ENCODE data around the gene RBM20. TPM values are rescaled to one million over a fixed set of nuclear protein-coding genes. Genes with fewer than 3 reads are reported as not detected.

RBM20 gene
- polyA plus RNA-seq, 3 donors, result not detected

DNA sequence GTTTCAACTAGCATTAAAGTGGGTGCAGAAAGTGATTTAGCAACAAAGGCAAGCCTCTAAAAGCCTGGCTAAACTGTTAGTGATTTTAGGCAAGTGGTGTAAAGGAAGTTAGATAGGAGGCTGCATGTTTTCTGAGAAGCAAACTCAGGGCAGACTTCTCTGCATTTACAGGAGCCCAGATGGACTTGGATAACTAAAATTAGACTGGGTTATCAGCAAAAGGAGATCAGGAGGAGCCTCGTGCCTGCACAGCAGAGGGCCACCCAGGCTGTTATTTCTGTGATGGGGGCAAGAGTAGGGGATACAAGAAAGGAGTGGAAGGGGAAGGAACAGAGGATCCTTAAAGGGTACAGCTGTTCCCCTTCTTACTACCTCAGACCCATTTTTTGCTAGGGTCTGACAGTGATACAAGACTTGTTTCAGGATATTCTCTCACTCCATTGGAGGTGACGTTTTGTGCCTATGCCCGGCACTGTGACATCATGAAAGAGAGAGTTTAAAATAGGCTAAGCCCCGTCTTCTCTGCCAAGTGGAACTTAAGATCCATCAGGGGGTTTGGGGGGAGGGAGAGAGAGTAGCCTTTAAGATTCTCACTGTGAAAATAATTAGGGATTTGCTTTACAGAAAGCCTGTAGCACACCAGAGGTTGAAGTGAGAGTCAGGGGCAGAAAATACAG lies 178.0 kb downstream of the RBM20 start:
- TF ChIP-seq, protein P1, sequence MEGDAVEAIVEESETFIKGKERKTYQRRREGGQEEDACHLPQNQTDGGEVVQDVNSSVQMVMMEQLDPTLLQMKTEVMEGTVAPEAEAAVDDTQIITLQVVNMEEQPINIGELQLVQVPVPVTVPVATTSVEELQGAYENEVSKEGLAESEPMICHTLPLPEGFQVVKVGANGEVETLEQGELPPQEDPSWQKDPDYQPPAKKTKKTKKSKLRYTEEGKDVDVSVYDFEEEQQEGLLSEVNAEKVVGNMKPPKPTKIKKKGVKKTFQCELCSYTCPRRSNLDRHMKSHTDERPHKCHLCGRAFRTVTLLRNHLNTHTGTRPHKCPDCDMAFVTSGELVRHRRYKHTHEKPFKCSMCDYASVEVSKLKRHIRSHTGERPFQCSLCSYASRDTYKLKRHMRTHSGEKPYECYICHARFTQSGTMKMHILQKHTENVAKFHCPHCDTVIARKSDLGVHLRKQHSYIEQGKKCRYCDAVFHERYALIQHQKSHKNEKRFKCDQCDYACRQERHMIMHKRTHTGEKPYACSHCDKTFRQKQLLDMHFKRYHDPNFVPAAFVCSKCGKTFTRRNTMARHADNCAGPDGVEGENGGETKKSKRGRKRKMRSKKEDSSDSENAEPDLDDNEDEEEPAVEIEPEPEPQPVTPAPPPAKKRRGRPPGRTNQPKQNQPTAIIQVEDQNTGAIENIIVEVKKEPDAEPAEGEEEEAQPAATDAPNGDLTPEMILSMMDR (IDR thresholded peaks at IDR 0.05), result no peak
- Histone ChIP-seq H3K36me3 (replicated peaks in 1 of 2; ENCODE audit: control insufficient read depth in 1 of 2, insufficient read depth in 2 of 2, low read length in 2 of 2) (no peaks in the 10 kb centered on the region), H3K4me2 (replicated peaks; ENCODE audit: extremely low read depth, low read length, poor library complexity, severe bottlenecking) (no peak overlapping the region), H3K27ac (ENCODE audit: low read depth in 1 of 2, low read length in 2 of 2) (no peak overlapping the region), H3K4me3 (replicated peaks in 1 of 3; ENCODE audit: low read depth in 2 of 3, low read length in 3 of 3) (no peak overlapping the region), H3K9ac (ENCODE audit: insufficient read depth, low read length, poor library complexity, severe bottlenecking) (no peak overlapping the region), H3K4me1 (ENCODE audit: control insufficient read depth in 1 of 2, insufficient read depth in 2 of 2, low read length in 2 of 2) (no peaks in the 10 kb centered on the region), H4K20me1 (ENCODE audit: insufficient read depth, low read length) (no peaks in the 10 kb centered on the region), H2AFZ (ENCODE audit: insufficient read depth, low read depth, low read length, poor library complexity, severe bottlenecking) (peak overlapping the region; percentile 7), H3K27me3 (ENCODE audit: control insufficient read depth in 2 of 2, insufficient read depth in 2 of 2, low read length in 2 of 2) (no peaks in the 10 kb centered on the region), H3K79me2 (ENCODE audit: insufficient read depth, low read length) (no peaks in the 10 kb centered on the region), H3K9me3 (replicated peaks in 1 of 2; ENCODE audit: control insufficient read depth in 1 of 2, insufficient read depth in 1 of 2, low read length in 2 of 2) (no peaks in the 10 kb centered on the region)
- intact Hi-C loops (cut with micrococcal nuclease), result no loop called here
- Mint-ChIP-seq H3K27me3 (ENCODE audit: low read depth in 3 of 3) (peaks cover 0 to 3% (median 0%) of the 10 kb centered on the region in 3 donors), H3K36me3 (no peaks in the 10 kb centered on the region), H3K4me1 (peaks cover 5% of the 10 kb centered on the region), H3K9me3 (no peaks in the 10 kb centered on the region), H3K4me3 (no peak overlapping the region), H3K27ac (peak overlapping the region in 1 of 7 donors; percentile 37)
- DNase-seq, result no peak
- 53% methylated on average over 4 of the region's 4 CpGs for WGBS (ENCODE audit: insufficient coverage)

DNA sequence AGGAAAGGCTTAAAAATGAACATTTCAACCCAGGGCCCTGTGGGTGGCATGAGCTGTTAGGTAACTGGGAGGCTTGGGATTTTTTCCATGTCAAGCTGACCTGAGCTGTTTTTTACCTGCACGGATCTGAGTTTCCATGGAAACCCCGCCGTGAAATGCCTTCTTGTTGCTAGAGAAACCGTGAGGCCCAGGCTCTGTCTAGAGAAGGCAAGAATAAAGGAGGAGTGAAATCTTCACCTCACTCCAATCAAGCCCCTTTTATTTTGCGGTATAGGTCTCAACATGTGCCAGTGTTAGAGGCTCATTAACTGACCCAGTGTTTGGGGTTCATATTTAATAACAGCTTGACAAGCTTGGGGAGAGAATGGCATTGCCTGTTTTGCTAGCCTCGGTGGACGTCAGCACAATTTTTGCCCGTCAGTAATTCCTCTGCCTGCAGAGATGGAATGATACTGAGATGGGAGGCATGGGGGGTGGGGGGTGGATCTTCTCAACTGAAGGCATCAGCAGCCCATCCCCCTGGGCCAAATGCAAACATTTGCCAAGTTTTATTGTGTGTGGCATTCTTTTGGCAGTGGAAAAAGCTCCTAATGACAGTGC lies 178.7 kb downstream of the RBM20 start:
- no peak overlapping the region for H3K4me2 ChIP-seq (replicated peaks; ENCODE audit: extremely low read depth, low read length, poor library complexity, severe bottlenecking)
- H4K20me1 ChIP-seq (ENCODE audit: insufficient read depth, low read length), result no peaks in the 10 kb centered on the region
- Mint-ChIP-seq H3K36me3 (no peaks in the 10 kb centered on the region), H3K4me3 (no peak overlapping the region), H3K27me3 (ENCODE audit: low read depth in 3 of 3) (peaks cover 0 to 3% (median 0%) of the 10 kb centered on the region in 3 donors), H3K27ac (no peak overlapping the region), H3K9me3 (no peaks in the 10 kb centered on the region), H3K4me1 (no peaks in the 10 kb centered on the region)
- no peaks in the 10 kb centered on the region for H3K4me1 ChIP-seq (ENCODE audit: control insufficient read depth in 1 of 2, insufficient read depth in 2 of 2, low read length in 2 of 2)
- no peaks in the 10 kb centered on the region for H3K36me3 ChIP-seq (replicated peaks in 1 of 2; ENCODE audit: control insufficient read depth in 1 of 2, insufficient read depth in 2 of 2, low read length in 2 of 2)
- H3K27ac ChIP-seq (ENCODE audit: low read depth in 1 of 2, low read length in 2 of 2), result no peak overlapping the region
- DNase-seq, result no peak
- no peak overlapping the region for H2AFZ ChIP-seq (ENCODE audit: insufficient read depth, low read depth, low read length, poor library complexity, severe bottlenecking)
- intact Hi-C loops (cut with micrococcal nuclease), result no loop called here
- no peaks in the 10 kb centered on the region for H3K27me3 ChIP-seq (ENCODE audit: control insufficient read depth in 2 of 2, insufficient read depth in 2 of 2, low read length in 2 of 2)
- WGBS (ENCODE audit: insufficient coverage), result 100% methylated on average over 2 of the region's 8 CpGs
- no peaks in the 10 kb centered on the region for H3K9me3 ChIP-seq (replicated peaks in 1 of 2; ENCODE audit: control insufficient read depth in 1 of 2, insufficient read depth in 1 of 2, low read length in 2 of 2)
- no peak overlapping the region for H3K4me3 ChIP-seq (replicated peaks in 1 of 3; ENCODE audit: low read depth in 2 of 3, low read length in 3 of 3)
- H3K9ac ChIP-seq (ENCODE audit: insufficient read depth, low read length, poor library complexity, severe bottlenecking), result no peak overlapping the region
- H3K79me2 ChIP-seq (ENCODE audit: insufficient read depth, low read length), result no peaks in the 10 kb centered on the region
- TF ChIP-seq, protein P1 (IDR thresholded peaks at IDR 0.05), result no peak

All from CD14-positive monocyte (primary cell).